Stimulated activated CD4-positive, alpha-beta T cell treated with anti-CD3 and anti-CD28 coated beads, Interleukin-4, amount 100 ng/mL, for 48 hours (primary cell): Measurements from ENCODE around the gene SLN.
A peak's percentile ranks its signal among the peaks of the same experiment; 100 is the strongest.

ENCODE experiments used
- DNase-seq, 2 donors: peaks; one replicate each; pipeline ENCODE4 v3.0.0-alpha.2; 2020; ENCODE audit warnings: low read depth in 2 of 2

SLN gene

DNA sequence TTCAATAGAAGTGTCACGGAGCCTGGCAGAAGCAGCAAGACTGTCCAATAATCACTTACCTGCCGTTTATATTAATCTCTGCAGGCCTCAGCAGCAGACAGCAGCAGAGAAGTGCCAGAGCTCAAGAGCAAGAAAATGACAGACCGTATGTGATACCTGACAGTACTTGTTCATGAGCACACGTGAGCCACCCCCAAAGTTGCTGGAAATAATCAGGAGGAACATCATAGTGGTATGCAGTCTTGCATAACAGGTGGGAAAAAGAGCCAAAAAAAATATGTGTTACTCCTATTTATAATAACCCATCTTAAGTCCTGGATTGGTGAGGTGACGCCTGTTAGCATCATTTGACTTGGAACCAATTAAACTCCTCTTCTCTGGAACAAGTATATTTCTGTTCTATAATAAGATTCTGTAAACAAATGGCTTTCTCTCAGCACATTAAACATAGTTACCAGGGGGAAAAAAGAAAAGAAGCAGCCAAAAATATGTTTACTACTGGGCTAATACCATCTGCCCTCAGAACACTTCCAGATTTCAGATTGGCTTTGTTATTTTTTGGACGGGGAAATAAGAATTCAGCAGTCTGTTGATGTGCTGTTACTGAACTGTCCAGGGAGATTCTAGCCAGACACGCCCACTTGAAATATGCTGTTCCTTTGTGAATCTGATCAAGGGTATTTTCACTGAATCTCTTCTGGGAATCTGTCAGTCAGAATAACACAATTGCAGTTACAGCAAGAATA is 7.9 kb upstream of the SLN start:
- DNase-seq: no peak

DNA sequence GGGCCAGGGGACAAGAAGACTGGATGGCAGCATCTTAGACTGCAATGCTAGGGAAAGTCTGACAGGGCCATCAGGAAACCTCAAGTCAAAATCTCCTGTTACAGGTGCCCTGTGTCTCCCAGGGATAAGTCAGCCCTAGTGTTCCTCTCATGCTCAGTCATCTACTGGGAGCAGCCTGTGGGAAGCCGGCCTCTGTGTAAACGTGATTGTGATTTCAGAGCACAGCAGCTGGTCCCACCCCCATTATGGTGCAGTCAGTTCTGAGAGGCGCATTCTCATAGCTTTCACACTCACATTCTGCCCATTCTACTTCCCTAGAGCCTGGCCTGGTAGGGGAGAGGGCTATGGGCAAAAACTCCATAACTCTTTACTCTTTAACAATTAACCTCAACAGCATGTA is 7.2 kb upstream of the SLN start:
- DNase-seq: no peak

DNA sequence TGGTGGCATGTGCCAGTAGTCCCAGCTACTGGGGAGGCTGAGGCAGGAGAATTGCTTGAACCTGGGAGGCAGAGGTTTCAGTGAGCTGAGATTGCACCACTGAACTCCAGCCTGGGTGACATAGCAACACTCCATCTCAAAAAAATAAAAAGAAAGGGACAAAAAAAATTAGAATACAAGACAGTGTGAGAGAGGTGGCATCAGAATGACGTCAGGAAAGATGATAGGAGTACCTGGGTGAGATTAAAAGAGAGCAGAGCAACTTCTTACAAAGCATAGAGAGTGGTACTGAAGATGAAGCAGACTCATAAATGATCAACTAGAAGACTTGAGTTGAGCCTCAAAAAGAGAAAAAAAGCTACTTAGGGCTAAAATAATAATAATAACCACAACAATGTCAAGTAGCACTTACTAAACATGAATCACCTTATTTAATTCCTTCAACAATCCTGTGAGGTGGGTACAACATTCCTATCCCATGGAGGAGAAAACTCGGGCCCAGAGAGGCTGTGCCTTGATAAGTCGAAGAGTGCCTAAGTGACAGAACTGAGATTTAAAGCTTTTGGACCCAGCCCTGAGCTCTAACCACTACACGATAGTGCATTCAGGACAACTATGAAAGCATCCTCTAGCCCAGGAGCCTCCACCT is 5.2 kb upstream of the SLN start:
- DNase-seq: no peak

DNA sequence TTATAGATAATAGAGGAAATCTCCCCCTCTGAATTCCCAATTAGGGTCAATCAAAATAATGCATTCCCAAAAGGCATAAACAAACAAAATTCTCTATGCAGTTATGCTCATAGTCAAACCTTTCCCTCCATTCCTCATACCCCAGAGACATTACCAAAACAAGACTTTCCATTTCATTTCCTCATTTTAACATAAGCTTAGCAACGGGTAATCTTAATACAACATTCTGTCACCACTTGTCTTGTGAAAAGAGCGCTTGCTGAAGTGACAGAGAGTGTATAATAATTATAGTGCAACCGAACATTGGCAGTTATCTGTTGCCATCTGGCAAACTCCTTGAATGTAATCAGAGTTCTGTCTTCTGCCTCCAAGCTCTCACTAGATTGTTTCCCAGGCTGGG is 1.2 kb upstream of the SLN start:
- DNase-seq: no peak

DNA sequence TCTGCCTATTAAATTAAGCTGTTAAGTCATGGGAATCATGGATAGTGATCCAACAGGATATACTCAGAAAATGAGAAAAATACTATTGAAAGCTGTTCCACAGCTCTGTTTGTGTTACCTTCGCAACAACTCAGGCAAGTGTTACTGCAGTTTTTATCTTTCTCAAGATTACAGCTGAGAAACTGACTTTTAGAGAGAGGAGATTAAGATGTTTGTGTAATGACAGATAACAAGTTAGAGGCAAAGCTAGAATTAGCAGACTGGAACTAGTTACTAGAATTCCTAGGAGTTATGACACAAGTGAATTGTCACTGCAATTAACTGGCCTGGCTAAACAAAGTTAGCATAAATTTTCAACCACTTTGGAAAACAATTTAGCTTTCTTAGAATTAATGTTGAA is 1.6 kb downstream of the SLN start:
- DNase-seq: no peak

DNA sequence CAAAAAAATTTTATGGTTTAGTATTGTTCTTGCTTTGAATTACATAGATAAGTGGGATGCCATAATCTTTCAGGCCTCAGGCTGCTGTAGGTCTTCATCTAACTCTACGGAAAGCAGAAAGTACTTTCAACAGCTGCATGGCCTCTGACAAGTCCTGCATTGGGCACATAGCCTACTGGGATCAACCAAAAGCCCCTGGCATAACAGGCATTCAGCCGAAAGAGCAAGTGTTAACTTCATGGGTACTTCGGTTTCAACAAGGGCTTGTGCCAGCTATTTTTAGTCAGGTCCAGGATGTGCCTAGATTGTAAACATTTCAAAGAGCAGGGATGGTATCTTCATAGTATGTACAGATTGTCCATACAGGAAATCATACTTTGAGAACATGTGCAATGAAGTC is 3.1 kb downstream of the SLN start:
- no peak for DNase-seq

DNA sequence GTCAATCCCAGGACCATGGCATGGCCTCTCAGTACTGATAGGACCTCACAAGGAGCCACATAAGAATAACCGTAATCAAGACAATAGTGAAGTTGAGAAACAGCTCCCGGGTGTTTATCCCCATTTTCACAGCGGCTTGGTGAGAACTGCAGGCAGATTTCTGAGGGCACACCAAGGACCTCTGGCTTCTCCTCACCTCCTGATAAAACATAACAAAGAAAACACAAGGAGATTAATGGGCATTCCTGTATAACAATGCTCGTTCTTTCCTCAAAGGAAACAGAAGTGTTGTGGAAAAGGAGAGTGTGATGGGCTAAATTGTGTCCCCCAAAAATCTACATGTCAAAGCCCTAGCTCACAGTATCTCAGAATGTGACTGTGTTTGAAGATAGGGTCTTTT is 4.0 kb downstream of the SLN start:
- DNase-seq: no peak

DNA sequence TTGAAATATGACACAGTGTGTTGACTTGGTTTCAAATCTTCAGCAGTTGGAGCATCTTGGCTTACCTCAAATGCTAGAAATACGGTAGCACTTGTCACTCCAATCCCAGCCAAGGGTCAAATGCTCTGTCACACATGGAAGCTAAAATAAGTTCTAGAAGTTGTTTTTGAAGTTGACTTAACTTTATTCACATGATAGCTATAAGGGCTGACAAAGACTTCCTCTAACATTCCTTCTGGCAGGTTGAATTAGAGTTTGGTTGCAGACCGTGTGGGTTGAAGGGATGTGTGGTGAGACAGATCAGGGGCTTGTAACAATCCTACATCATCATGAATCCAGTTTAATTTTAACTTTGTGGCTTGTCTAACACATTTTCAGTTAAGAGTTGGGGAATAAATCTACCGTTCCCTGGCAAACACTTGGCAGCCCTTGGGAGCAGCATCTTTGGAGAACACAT is 4.6 kb downstream of the SLN start:
- no peak for DNase-seq

DNA sequence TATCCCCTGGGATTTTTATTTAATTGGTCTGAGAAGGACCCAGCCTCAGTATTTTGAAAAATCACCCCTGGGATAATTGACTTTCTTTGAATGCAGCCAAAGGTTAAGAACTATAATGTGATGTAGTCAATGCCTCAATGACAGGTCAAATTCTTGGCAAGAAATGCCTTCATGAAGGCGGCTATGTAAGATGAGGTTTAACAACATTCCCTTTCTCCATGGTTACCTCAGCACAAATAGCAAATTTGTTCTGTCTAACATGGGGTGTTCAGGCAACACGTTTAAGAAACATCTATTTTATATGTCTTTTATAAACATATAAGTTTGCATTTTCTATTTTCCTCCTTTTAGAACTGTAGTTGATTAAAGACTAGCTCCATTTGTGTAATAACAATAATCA is 5.3 kb downstream of the SLN start:
- DNase-seq: no peak

DNA sequence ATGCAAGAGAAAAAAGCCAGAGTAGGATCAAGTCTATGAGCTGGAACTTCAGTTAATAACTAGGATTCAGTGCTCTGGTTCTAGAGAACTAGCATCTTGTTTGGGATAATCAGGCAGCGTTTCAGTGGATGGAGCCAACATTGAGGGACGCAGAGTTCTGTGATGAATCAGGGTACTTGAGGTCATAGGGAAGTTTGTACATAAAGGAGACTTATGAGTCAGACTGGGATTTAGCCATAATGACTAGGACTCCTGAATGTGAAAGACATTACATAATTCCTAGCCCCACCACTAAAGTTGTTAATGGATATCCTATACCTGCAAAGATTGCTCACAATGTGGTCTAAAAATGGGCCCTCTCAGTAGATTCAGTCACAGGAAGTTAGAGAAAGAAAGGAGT is 6.8 kb downstream of the SLN start:
- DNase-seq: no peak

DNA sequence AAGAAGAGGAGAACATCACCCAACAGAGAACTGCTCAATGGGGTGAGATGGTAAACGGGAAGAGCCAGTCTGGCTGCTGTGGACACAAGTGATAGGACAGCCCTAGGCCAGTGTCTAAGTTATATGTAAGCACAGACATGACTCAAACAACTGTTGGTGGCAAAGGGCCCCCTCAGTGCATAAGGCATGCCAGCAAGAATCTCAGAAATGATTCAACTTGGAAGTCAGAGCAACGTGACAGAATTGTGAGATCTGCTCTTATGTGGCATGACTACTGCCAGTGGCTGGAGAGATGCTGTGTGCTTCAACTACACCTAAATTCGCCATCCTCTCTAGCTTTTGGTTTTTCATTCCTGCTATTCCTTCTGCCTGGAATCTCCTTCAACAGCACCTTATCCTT is 7.4 kb downstream of the SLN start:
- DNase-seq: no peak

DNA sequence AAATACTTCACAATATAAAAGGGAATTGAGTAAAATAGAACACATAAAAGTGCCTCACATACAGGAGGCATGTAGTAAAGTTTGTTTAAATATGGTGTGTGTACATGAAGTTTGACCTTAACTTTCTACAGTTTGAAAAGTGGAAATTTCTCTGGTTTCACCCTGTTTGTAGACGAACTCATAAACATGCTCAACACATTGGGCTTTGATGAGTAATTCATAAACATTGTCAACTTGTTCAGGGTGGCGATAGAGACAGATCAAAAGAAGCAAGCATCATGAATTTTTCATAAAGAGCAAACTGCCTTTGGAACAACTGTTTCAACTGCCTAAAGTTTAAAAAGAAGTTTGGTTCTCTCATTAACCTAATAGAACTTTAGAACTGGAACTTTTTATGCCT is 9.1 kb downstream of the SLN start:
- no peak for DNase-seq

DNA sequence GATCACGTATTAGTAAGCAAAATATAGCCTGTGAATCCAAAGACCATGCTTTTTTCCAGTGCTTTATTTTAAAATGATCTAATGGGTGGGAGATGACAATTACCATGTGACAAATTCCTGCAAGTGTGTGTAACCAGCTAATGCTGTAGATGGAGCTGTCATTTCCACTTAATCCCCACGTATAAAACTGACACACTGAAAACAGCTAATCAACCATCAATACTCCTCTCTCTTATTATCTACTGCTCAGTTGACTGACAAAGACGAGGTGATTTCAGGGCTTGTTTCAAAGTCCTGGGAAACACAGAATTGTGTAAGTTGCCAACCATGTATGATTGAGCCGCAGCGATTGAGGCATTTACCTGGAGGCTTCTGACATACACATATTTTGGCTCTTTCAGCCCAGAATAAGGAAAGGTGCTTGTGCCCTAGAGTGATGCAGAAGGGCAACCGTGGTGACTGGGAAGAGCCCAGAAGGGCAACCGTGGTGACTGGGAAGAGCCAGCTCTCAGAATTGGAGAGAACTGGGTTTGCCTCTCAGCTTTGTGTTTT is 9.7 kb downstream of the SLN start:
- no peak for DNase-seq

DNA sequence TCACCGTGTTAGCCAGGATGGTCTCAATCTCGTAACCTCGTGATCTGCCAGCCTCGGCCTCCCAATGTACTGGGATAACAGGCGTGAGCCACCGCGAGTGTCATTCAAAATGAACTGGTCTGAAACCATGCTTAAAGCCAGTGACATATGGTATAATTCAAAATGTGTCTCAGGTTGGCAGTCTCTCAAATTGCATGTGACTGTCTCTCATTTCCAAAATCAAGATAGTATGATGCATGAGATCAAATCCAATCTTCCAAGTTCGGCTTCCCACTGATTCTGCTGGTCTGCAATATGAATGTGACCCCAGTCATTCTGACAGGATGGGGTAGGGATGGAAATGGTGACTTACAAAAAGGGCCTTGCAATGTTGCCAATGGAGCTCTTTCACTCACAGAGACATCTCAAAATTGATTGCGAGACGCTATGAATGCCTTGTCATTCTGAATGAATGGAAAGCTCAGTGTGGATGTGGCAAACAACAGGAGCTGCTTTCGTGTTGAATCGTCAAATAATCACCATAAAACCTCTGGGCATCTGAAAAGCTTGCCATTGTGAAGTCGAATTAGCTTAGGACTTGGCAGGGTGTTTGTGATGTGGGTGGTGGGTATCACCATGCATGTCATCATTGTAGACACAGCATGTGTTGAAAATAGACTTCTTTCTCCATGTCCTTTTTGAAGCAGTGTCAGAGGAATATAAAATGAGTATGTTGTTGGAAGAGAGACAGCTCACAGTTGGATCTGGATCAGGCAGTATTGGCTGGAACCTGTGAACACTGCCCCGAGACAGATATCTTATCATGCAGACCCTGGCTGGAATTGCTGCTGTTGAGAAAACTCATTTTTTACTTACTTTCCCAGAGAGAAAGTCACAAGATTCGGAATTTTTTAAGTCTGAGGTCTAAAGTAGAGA is 12.2 kb downstream of the SLN start:
- no peak for DNase-seq

DNA sequence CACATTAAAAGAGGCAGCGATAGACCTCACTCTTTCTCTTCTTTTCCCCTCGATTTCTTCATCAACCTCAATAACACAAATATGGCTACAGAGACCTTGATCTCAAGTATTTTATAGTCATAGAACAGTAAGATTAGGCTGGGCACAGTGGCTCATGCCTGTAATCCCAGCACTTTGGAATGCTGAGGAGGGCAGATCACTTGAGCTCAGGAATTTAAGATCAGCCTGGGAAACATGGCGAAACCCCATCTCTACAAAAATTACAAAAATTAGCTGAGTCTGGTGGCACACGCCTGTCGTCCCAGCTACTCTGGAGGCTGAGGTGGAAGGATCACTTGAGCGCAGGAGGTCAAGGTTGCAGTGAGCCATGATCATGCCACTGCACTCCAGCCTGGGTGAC is 14.6 kb downstream of the SLN start:
- no peak for DNase-seq

DNA sequence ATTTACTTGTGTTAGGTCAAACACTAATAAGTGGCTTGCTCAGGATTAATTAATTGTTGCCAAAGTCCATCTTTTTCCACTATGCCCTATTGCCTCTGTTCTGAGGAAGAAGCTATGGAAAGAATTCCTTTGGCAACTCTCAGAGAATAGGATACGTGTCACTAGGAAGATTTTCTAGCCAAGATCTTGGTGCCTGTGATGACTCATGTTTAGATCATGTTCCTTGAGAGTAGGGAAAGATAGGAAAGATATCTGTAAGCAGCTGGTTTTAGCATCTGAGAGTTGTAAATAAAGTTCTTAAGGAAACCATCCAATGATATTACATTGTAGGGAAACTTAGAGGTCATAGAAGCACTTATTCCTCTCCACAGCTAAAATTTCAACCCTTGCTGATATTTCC is 15.7 kb downstream of the SLN start:
- no peak for DNase-seq

DNA sequence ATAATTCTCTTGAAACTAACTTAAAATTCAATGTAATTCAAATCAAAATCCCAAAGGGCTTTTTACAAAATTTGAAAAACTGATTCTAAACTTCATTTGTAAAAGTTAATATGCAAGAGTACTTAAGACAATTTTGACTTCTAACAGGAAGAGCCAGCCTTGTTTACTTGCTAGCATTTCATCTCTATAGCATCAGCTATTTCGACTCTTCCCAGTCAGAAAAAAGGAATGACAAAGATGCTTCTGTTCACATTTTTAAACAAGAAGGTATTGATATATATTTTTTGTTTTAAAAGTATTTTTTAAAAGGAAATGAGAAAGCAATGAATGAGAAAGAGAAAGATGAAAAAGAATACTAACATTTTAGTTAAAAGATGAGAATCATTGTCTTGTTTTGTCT is 16.4 kb downstream of the SLN start:
- DNase-seq: no peak

DNA sequence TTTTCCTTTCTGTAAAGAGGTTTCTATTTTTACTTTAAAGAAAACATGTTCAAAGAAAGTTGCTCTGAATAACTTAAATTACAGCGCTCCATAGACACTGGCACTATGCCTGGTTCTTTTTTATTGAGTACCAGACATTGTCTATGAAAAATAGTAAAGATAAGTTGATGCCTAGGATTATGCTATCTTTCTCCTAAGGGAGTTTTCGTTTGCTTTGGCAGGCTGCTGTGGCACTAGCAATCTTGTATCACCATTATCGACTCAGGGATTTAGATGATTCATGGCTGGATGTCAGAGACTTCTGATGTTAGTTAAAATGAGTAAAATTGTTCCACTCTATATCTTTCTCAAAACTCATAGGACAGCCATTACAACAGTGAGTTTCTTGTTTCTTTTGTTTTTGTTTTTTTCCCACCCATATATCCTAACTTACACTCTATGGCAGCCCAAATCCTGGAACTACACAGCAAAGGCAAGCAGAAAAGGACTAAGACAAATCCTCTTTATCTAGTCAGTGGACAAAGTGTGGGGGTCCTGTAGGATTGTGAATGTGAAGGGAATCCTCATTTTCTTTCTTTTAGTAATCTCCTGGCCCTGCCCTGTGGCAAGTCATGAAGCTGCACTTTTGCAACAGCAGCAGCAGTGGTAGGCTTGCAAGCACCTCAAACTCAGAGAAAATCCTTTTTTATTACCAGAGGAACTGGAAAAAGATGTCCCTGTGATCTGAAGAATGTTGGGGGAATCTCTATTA is 20.7 kb downstream of the SLN start:
- no peak for DNase-seq

DNA sequence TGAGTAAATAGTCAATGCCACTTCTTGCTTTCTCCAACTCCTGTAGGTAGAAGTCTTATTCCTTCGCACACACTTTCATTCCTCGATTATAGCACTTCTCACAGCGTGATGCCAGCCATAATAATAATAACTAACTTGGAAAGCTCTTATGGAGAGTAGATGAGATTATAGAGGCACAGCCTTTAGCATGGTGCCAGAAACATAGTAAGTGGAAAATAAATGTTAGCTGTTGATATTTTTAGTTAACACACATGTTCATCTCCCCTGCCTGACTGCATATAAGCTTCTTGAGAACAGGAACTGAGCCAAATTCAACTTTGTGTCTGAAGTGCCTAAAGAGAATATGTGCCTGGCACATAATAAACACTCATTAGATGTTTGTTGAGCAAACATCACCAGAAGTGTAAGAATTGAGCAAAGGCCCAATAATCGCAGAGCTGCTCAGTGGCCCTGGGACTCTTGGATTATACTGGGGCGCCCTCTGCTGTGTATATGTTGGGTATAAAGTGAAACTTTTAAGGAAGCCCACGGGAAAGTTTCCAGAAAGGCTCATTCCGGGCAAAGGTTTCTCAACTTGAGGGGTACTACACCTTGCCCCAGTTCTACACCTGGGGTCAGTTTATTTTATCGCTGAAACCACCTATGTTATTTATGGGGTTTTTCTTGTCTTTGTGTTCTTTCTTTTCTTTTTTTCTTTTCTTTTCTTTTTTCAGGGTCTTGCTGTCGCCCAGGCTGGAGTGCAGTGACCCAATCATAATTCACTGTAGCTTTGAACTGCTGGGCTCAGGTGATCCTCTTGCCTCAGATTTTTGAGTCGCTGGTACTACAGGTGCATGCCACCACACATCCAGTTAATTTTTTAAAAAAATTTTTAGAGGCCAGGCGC is 22.3 kb downstream of the SLN start:
- peak; percentile 45 for DNase-seq

DNA sequence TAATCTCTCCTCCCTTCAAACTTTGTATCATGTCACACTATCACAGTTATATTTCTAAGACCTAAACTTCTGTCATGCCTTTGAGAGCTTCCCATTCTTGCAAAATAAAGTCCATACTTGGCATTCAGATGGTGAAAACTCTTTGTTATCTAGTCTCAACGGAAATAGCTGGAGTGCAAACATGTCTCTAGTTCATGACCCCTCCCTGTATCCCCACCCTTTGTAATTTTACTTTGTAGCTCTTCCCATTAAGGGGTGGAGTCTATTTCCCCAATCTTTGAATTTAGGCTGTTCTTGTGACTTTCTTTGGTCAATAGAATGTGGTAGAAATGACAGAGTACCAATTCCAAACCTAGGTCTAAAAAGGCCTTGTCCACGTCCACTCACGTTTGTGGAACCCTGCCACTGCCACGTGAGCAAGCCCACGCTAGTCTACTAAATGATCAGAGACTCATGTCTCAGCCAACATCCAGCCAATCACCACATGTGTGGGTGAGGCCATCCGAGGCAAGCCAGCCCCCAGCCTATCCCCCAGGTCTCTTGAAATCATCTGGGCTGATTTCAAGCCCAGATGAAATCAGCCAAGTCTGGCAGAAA is 23.4 kb downstream of the SLN start:
- DNase-seq: no peak
